Activated naive CD4-positive, alpha-beta T cell treated with anti-CD3 and anti-CD28 coated beads, Interleukin-2, amount 50 U/mL, for 72 hours (primary cell): ENCODE measurements around the gene OPA3. TPM values are rescaled to one million over a fixed set of nuclear protein-coding genes. Genes with fewer than 3 reads are reported as not detected.
A peak's percentile ranks its signal among the peaks of the same experiment; 100 is the strongest.

Source experiments
- ATAC-seq, 2 donors: fragments of 150-1000 bp; cut with Tn5 transposase; 2 replicates each; pipeline ENCODE4 v1.10.0; 2021; ENCODE audit warnings: mild to moderate bottlenecking in 2 of 2, moderate library complexity in 2 of 2
- DNase-seq, 2 donors: peaks; one replicate each; pipeline ENCODE4 v3.0.0; 2021 to 2022; ENCODE audit warnings: low spot score in 2 of 2
- H3K27ac Mint-ChIP-seq, 2 donors: one replicate each; pipeline ENCODE4 v1.8.0; 2022; ENCODE audit warnings: mild to moderate bottlenecking in 2 of 2, mixed read lengths in 2 of 2
- H3K36me3 Mint-ChIP-seq, 2 donors: one replicate each; pipeline ENCODE4 v1.8.0; 2022; ENCODE audit warnings: mixed read lengths in 2 of 2
- H3K9me3 Mint-ChIP-seq, 2 donors: one replicate each; pipeline ENCODE4 v1.8.0; 2022; ENCODE audit warnings: mixed read lengths in 2 of 2
- total RNA-seq, 2 donors: library from RNA; stranded (reverse); gene quantifications; one replicate each; pipeline ENCODE4 v1.2.3, GENCODE V29; 2022

Gene OPA3
- total RNA-seq, 2 donors from 2014 or later = 16.6 to 16.7 TPM

DNA sequence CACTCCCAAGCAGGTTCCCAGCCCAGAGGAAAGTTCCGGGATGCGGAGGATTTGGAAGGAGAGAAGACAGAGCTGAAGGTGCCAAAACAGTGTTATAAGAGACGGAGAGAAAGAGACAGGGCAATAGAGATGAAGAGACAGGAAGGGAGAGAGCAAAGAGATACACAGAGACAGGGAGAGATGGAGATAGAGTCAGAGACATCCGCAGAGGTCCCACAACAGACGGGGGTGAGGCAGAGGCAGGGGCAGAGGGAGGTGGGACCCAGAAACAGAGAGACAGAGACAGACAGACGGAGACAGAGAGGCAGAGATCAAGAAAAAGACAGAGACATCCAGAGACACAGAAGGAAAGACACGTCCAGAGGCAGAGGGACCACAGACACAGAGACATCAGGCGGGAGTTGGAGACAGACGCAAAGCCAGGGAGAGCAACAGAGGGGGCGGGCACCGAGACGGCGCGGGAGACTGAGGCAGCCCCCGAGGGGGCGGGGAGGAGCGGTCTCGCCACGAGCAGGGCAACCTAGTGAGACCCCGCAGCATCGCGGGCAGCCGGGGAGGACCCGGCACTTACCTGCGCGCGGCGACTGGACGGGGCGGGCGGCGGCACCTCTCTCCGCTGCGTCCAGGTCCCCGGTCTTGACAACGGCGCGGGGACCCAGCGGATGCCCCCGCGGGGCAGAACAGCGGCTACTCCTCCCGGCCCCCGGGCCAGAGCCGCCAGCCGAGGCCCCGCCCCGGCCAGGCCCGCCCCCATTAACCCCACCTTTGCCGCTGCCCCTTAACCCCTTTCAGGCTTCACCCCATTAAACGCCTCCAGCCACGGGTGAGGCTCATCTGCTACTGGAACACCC lies 17.1 kb upstream of the OPA3 start, which contains the start of gene GPR4:
Gene GPR4 (minus strand): TSS at position 689 of the 851 bp plus-strand sequence. CDS start 10,346 bp downstream, outside the sequence.
- DNase-seq (no peak), ATAC-seq (peak in 1 of 2 donors; percentile 34)
- H3K36me3 Mint-ChIP-seq = peaks cover 13 to 24% of the 10 kb centered on the region in 2 donors
- H3K9me3 Mint-ChIP-seq = no peaks in the 10 kb centered on the region
- no peak within 1 kb of the TSS for H3K27ac Mint-ChIP-seq

DNA sequence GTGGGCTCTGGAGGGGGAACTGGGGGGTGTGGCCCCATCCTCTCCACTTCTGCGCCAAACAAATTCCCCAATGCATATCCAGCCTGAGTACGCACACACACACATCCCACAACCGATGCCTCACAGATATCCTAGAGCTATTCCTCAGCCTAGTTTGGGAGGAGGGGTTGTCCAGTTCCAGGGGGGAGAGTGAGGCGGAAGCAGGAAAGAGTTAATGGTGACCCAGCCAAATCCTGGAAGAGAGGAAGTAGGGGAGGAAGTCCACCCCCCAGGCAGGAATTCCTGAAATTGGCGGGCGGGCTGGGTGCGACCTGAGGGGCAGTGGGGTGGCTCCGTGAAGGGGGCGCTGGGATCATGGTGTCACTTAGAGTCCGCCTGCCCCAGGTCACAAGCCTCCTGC lies 16.5 kb upstream of the OPA3 start:
- DNase-seq (no peak), ATAC-seq (no peak)
- Mint-ChIP-seq H3K27ac (no peak overlapping the region), H3K36me3 (peaks cover 13 to 27% of the 10 kb centered on the region in 2 donors), H3K9me3 (no peaks in the 10 kb centered on the region)

- no peak overlapping the region for H3K27ac Mint-ChIP-seq
- no peaks in the 10 kb centered on the region for H3K9me3 Mint-ChIP-seq
- ATAC-seq = no peak
Observed at GRCh38 chr19:45600340-45600885, 15.8 kb upstream of the OPA3 start.

DNA sequence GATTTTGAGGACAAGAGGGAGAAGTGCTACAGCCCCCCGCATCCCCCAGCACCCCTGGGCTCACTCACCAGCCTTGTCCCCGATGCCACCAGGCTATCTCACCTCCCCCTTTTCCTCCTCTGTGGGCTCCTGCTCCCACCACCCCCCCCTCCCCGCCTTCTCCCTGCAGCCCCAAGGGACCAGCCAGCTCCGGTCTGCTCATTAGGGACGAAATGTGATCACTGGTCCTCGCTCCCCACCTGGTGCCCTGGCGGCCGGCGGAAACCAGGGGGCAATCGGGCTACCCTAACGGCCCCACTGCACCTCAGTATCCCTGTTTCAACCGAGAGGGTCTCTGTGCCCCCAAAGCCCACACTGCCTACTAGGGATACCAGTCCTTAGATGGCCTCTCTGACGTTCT lies 14.7 kb upstream of the OPA3 start:
- peaks cover 13 to 27% of the 10 kb centered on the region in 2 donors for H3K36me3 Mint-ChIP-seq
- H3K27ac Mint-ChIP-seq = no peak overlapping the region
- ATAC-seq = no peak
- no peak for DNase-seq
- no peaks in the 10 kb centered on the region for H3K9me3 Mint-ChIP-seq

More at GRCh38 chr19:45600340-45600885, 15.8 kb upstream of the OPA3 start:
- DNase-seq = no peak
- peaks cover 13 to 27% of the 10 kb centered on the region in 2 donors for H3K36me3 Mint-ChIP-seq

DNA sequence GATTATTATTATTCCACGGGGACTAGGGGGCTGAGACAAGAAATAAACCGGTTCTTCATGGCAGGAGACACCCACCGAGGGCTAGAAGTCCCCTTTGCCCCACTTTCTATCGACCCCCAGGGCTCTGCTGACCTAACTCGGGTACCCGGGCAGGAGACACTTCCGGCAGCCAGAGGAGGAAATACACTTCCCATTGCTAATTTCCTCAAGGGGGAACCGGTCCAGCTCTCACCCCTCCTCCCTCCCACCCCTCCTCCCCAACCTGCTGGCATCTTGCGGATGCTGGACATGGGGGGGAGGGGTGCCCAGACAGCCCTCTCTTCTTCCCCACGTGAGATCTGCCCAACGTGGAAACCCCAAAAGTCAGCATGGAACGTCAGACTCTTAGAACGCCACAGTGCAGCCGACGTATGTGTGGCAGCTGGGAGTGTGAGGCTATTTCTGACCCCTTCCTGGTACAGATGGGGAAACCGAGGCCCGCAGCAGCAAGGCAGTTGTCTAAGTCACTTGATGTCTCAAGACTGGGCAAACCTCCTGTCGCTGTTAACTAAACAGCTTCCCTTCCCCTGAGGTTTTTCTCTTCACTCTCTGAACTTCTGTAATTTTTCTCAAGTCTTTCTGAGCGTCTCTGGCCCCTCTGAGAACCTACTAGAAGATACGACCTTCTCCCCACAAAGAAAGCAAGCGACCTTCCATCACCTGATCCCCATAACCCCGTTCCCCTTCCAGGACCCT lies 13.8 kb upstream of the OPA3 start:
- no peaks in the 10 kb centered on the region for H3K9me3 Mint-ChIP-seq
- DNase-seq (no peak), ATAC-seq (peak in 1 of 2 donors; percentile 50)
- H3K27ac Mint-ChIP-seq = peak overlapping the region in 1 of 2 donors; percentile 28
- H3K36me3 Mint-ChIP-seq = peaks cover 13 to 27% of the 10 kb centered on the region in 2 donors

GRCh38 chr19:45597425-45598111 lies 13.0 kb upstream of the OPA3 start:
- no peaks in the 10 kb centered on the region for H3K9me3 Mint-ChIP-seq
- peak overlapping the region in 1 of 2 donors; percentile 13 for H3K27ac Mint-ChIP-seq
- H3K36me3 Mint-ChIP-seq = peaks cover 13 to 27% of the 10 kb centered on the region in 2 donors
- DNase-seq (no peak), ATAC-seq (no peak)

DNA sequence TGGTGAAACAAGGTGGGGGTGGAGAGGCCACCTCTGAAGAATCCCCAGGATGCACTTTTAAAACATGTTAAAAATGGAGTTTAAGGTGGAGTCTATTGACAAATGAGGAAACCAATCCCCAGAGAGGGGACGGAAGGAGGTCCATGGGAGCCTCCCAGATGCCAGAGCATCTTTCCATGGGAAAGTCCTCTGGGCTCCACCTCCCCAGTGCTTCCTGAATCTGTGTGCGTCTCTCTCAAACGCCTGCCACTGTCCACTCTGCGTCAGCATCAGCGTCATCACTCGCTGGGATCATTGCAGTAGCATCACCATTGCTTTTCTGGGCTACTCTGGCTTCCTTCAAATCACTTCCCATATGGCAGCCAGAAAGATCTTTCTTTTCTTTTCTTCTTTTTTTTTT lies 11.2 kb upstream of the OPA3 start:
- DNase-seq (no peak), ATAC-seq (no peak)
- Mint-ChIP-seq H3K36me3 (peaks cover 12 to 20% of the 10 kb centered on the region in 2 donors), H3K27ac (no peak overlapping the region), H3K9me3 (no peaks in the 10 kb centered on the region)

DNA sequence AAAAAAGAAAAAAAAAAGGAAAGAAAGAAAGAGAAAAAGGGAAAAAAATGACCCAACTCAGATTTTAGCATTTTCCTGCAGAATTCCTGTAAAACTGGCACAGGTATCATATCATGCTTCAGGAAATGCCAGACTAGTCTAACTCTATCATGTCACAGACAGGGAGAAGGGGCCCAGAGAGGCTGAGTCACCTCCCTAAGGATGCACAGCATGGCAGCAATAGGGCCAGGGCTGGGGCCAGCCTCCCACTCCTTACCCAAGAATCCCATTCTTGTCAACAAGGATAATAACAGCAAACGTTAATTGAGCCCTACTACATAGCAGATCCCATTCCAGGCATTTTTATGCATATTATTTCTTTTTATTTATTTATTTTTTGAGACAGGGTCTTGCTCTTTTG lies 8.9 kb upstream of the OPA3 start:
- DNase-seq (no peak), ATAC-seq (no peak)
- Mint-ChIP-seq H3K36me3 (peaks cover 6 to 11% of the 10 kb centered on the region in 2 donors), H3K9me3 (no peaks in the 10 kb centered on the region), H3K27ac (no peak overlapping the region)

- Mint-ChIP-seq H3K9me3 (no peaks in the 10 kb centered on the region), H3K27ac (no peak overlapping the region), H3K36me3 (peaks cover 6 to 9% of the 10 kb centered on the region in 2 donors)
- DNase-seq (no peak), ATAC-seq (no peak)
Observed at GRCh38 chr19:45592366-45592765, 7.8 kb upstream of the OPA3 start.

- no peak for DNase-seq
- Mint-ChIP-seq H3K36me3 (peaks cover 1 to 6% of the 10 kb centered on the region in 2 donors), H3K9me3 (no peaks in the 10 kb centered on the region), H3K27ac (no peak overlapping the region)
- no peak for ATAC-seq
Observed at GRCh38 chr19:45591638-45592005, 7.0 kb upstream of the OPA3 start.

- ATAC-seq (peak; percentile 76 to 89), DNase-seq (peak in 1 of 2 donors; percentile 57)
- H3K9me3 Mint-ChIP-seq = no peaks in the 10 kb centered on the region
- H3K36me3 Mint-ChIP-seq = peaks cover 0 to 6% of the 10 kb centered on the region in 2 donors
- H3K27ac Mint-ChIP-seq = no peak overlapping the region
Observed at GRCh38 chr19:45591004-45591637, 6.5 kb upstream of the OPA3 start.

DNA sequence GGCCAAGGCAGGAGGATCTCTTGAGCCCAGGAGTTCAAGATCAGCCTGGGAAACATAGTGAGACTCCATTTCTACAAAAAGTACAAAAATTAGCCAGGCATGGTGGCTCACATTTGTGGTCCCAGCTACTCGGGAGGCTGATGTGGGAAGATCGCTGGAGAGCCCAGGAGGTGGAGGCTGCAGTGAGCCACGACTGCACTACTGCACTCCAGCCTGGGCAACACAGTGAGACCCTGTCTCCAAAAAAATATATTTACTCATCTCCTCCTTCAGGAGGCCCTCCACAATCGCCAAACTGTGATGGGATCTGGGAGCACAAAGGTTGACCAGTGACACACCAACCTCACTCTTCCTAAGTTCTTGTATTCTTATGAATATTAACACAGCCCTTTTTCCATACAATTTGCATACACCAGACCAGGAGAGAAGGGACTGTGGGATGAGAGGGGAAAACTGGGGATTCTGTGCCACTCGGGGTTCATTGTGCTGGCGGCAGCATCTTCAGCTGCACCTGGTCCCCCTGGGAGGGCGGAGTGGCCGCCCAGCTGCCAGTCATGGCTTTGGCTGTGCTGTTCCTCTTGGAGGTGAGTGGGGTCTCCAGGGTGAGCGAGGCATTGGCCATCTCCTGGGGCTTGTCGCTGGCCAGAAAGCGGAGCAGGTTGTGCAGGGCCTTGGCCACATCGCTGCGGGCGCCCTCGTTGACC lies 5.8 kb upstream of the OPA3 start:
- ATAC-seq (peak in 1 of 2 donors; percentile 38), DNase-seq (no peak)
- Mint-ChIP-seq H3K27ac (no peak overlapping the region), H3K36me3 (peaks cover 0 to 6% of the 10 kb centered on the region in 2 donors), H3K9me3 (no peaks in the 10 kb centered on the region)

DNA sequence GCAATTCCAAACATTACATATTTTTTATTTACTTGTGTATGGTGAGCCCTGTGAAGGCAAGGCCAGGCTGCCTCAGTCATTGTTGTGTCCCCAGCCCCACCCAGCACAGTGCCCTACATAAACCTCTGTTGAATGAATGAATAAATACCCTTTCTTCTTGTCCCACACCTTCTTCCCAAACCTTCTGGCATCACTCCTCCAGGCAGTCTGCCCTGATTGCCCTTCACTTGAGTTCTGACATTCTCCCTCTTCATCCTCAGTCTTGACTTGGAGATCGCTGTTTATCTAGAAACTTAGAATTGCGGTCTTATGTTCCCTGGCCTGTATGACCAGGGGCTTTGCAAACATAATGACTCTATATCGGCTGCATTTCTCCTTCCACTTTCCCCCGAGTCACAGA lies 5.2 kb upstream of the OPA3 start:
- DNase-seq = no peak
- peaks cover 0 to 6% of the 10 kb centered on the region in 2 donors for H3K36me3 Mint-ChIP-seq
- peak overlapping the region in 1 of 2 donors; percentile 0 for H3K27ac Mint-ChIP-seq
- H3K9me3 Mint-ChIP-seq = no peaks in the 10 kb centered on the region
- no peak for ATAC-seq

- Mint-ChIP-seq H3K9me3 (no peaks in the 10 kb centered on the region), H3K27ac (no peak overlapping the region), H3K36me3 (peaks cover 8 to 18% of the 10 kb centered on the region in 2 donors)
- DNase-seq (no peak), ATAC-seq (no peak)
Observed at GRCh38 chr19:45587873-45588272, 3.3 kb upstream of the OPA3 start.

GRCh38 chr19:45585158-45585577 lies 566 bp upstream of the OPA3 start:
- ATAC-seq (no peak), DNase-seq (no peak)
- H3K9me3 Mint-ChIP-seq = no peaks in the 10 kb centered on the region
- peaks cover 16 to 20% of the 10 kb centered on the region in 2 donors for H3K36me3 Mint-ChIP-seq
- H3K27ac Mint-ChIP-seq = peak overlapping the region; percentile 65 to 94
